K562 (cell line): ENCODE measurements around the gene LAX1.

Experiments used
- CTBP1 ChIP-seq: fragments of 450-650 bp; IDR thresholded peaks from 2 replicates; pipeline ENCODE4 v1.6.1; 2016; ENCODE audit warnings: borderline replicate concordance
- PCBP1 ChIP-seq: fragments of 200-400 bp; formaldehyde crosslinking; IDR thresholded peaks from 2 replicates; pipeline ENCODE4 v1.6.1; 2018; ENCODE audit warnings: mild to moderate bottlenecking, low read depth, low read length; ENCODE audit not compliant: poor library complexity, severe bottlenecking
- POLR2AphosphoS5 ChIP-seq: IDR thresholded peaks from 2 replicates; pipeline ENCODE4 v1.6.1; 2011; ENCODE audit warnings: mild to moderate bottlenecking, low read depth, low read length, moderate library complexity; ENCODE audit not compliant: control insufficient read depth, insufficient read depth
- TF ChIP-seq, protein P1 (sequence below): sonication (generic); formaldehyde crosslinking; IDR thresholded peaks from 2 replicates; pipeline ENCODE4 v1.8.0; 2023; ENCODE audit warnings: mild to moderate bottlenecking, missing genetic modification reagents
- TF ChIP-seq, protein P2 (sequence below), 3 experiments: IDR thresholded peaks in 2 of 3; conservative IDR thresholded peaks in 1 of 3; 2 replicates each; pipeline ENCODE4 v1.5.1; 2011 to 2012; ENCODE audit warnings: low read length in 3 of 3, mild to moderate bottlenecking in 3 of 3, control low read depth in 2 of 3, improper control_type of control experiment in 1 of 3, inconsistent platforms in 1 of 3, low read depth in 1 of 3, mixed read lengths in 1 of 3, moderate library complexity in 1 of 3; ENCODE audit not compliant: insufficient read depth in 2 of 3

DNA sequence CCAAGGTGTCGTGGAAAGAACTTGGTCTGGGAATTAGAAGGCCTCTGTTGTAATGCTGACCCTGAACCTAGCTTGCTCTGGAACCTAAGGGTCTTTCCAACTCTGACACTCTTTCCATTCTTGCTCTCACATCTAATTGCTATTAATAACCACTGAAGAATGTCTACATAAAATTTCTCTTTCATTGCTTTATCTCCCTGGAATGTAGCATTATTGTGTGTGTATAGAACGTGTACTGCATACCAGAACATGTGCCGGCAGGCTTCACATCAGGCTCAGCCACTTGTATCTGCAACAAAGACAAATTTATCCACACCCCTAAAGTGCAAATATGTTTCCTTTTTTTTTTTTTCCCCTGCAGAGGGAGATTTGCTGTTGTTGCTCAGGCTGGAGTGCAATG, 13.9 kb upstream of the LAX1 start:
- TF ChIP-seq CTBP1 (no peak), POLR2AphosphoS5 (no peak), PCBP1 (no peak)
- TF ChIP-seq, protein P1, sequence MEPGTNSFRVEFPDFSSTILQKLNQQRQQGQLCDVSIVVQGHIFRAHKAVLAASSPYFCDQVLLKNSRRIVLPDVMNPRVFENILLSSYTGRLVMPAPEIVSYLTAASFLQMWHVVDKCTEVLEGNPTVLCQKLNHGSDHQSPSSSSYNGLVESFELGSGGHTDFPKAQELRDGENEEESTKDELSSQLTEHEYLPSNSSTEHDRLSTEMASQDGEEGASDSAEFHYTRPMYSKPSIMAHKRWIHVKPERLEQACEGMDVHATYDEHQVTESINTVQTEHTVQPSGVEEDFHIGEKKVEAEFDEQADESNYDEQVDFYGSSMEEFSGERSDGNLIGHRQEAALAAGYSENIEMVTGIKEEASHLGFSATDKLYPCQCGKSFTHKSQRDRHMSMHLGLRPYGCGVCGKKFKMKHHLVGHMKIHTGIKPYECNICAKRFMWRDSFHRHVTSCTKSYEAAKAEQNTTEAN, result no peak
- TF ChIP-seq, protein P2, sequence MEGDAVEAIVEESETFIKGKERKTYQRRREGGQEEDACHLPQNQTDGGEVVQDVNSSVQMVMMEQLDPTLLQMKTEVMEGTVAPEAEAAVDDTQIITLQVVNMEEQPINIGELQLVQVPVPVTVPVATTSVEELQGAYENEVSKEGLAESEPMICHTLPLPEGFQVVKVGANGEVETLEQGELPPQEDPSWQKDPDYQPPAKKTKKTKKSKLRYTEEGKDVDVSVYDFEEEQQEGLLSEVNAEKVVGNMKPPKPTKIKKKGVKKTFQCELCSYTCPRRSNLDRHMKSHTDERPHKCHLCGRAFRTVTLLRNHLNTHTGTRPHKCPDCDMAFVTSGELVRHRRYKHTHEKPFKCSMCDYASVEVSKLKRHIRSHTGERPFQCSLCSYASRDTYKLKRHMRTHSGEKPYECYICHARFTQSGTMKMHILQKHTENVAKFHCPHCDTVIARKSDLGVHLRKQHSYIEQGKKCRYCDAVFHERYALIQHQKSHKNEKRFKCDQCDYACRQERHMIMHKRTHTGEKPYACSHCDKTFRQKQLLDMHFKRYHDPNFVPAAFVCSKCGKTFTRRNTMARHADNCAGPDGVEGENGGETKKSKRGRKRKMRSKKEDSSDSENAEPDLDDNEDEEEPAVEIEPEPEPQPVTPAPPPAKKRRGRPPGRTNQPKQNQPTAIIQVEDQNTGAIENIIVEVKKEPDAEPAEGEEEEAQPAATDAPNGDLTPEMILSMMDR (IDR thresholded peaks at IDR 0.05 in 2 of 3, conservative IDR thresholded peaks at IDR 0.05 in 1 of 3; ENCODE audit: insufficient read depth in 2 of 3, low read depth in 1 of 3, low read length in 3 of 3), result no peak
